ENCODE data around the gene PXK. TPM values are rescaled to one million over a fixed set of nuclear protein-coding genes. Genes with fewer than 3 reads are reported as not detected.

PXK gene
- total and polyA plus RNA-seq, 10 of the 15 experiments (the other 5 are each of a cell fraction or from before 2014, with no cell fraction given) = 8.4 to 38.0 (median 27.6) TPM

DNA sequence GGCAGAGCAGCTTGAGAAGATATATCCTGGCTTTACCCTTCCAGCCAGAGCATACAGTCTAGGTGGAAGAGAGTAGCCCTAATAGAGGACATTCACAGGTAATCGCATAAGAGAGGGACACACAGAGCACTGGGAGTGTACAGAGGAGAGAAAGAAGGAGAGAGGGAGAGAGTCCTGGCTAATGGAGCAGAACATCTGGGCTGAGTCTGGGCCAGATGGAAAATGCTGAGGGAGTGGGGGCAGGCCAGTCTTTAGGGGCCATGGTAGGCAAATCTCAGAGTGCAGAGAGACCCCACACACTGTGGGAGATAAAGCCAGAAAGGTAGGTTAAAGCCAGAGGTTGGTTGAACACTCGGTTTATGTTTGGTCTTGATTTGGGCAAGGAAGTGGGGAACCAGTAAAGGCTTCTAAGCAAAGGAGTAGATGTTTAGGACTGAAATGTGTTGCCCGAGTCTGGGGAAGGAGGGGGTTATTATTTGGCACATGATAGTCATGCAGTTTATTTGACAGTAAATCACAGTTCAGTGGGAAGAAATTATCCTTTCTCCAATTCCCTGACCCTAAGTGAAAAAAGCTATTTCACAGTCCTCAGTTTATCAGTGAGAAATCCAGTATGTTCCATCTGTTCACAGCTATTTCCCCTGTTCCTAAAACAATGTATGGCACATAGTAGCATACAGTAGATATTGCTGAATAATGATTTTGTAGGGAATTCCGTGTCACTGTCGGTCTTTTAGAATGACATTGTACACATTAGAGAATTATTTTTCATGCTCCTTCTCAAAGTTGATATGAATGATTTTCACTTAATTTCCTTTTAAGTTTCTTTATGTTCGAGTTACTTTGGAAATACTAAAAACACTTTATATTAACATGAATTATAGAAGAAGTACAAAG, 55.2 kb downstream of the PXK start:
- DNase-seq (ENCODE audit: low read depth, low spot score) (no peak), FAIRE-seq (no peak), ATAC-seq (no peak)
- CTCF ChIA-PET = interaction anchor here (0.5 to 2.2 kb wide), 6 partner anchors 23 to 823 kb away, joined by 3 to 5 read pairs (median 3); partner anchors contain the start of genes HTD2 and RPP14
- no peaks in the 10 kb centered on the region for H3K4me1 ChIP-seq (ENCODE audit: control insufficient read depth, insufficient read depth, low read length)
- no peaks in the 10 kb centered on the region for H3K9me3 ChIP-seq (replicated peaks; ENCODE audit: control insufficient read depth, insufficient read depth, low read length)
- POLR2A ChIA-PET = interaction anchor here (0.6 kb wide), 1 partner anchor 21 kb away, joined by 4 read pairs; no protein-coding TSS in a partner anchor
- H3K36me3 ChIP-seq (ENCODE audit: control insufficient read depth in 2 of 2, insufficient read depth in 2 of 2, low read length in 1 of 2) = peaks cover 0 to 4% of the 10 kb centered on the region in 2 experiments; a peak in 2 of 4 replicates
- H4K20me1 ChIP-seq (ENCODE audit: control insufficient read depth, insufficient read depth) = no peaks in the 10 kb centered on the region
- H3K27ac ChIP-seq (ENCODE audit: control insufficient read depth, insufficient read depth) = no peak overlapping the region
- in situ Hi-C loops (cut with MboI) (no loop called here), intact Hi-C loops (cut with micrococcal nuclease; ENCODE audit: unreplicated experiment) (no loop called here)
- H3K9ac ChIP-seq (ENCODE audit: control insufficient read depth, insufficient read depth, low read length) = no peak overlapping the region
- 63% methylated on average over 6 of the region's 6 CpGs for WGBS (ENCODE audit: insufficient coverage, insufficient replicate concordance, low lambda C conversion rate, missing lambda C conversion rate)
- RAD21 ChIA-PET (ENCODE audit: unreplicated experiment) = interaction anchor here (0.8 to 1.0 kb wide), 2 partner anchors 31 to 54 kb away, joined by 3 read pairs; no protein-coding TSS in a partner anchor
- no peak overlapping the region for H2AFZ ChIP-seq (ENCODE audit: control insufficient read depth, low read depth, low read length)
- no peak overlapping the region for H3K4me2 ChIP-seq (ENCODE audit: control insufficient read depth, insufficient read depth)
- no TSS peak for BruUV-seq (replicated peaks)
- H3K27me3 ChIP-seq (replicated peaks in 1 of 2; ENCODE audit: control insufficient read depth in 2 of 2, insufficient read depth in 2 of 2, low read length in 1 of 2) = no peaks in the 10 kb centered on the region
- H3K79me2 ChIP-seq (ENCODE audit: control insufficient read depth, insufficient read depth, low read length) = no peaks in the 10 kb centered on the region
- SMC1A ChIA-PET (ENCODE audit: uncharacterized antibody, unreplicated experiment) = interaction anchor here (1.1 to 1.7 kb wide), 3 partner anchors 29 to 54 kb away, joined by 3 to 5 read pairs (median 4); no protein-coding TSS in a partner anchor
- no peak overlapping the region for H3K4me3 ChIP-seq
- TF ChIP-seq JUNB (IDR thresholded peaks at IDR 0.05) (no peak), MYB (IDR thresholded peaks at IDR 0.05; ENCODE audit: borderline replicate concordance, low read depth, low read length) (no peak), POLR2AphosphoS5 (IDR thresholded peaks at IDR 0.05; ENCODE audit: low read length) (no peak), CBX3 (IDR thresholded peaks at IDR 0.05; ENCODE audit: borderline replicate concordance, low read depth) (no peak), IRF3 (IDR thresholded peaks at IDR 0.05) (no peak), MEF2B (IDR thresholded peaks at IDR 0.05; ENCODE audit: partially characterized antibody, poor library complexity, severe bottlenecking) (no peak), FOS (IDR thresholded peaks at IDR 0.05; ENCODE audit: borderline replicate concordance, extremely low read depth, insufficient read length) (no peak), MTA2 (IDR thresholded peaks at IDR 0.05; ENCODE audit: low read depth) (no peak), EP300 (IDR thresholded peaks at IDR 0.05; ENCODE audit: borderline replicate concordance in 1 of 2, control insufficient read depth in 1 of 2, low read depth in 2 of 2, low read length in 2 of 2) (no peak), ZBTB33 (IDR thresholded peaks at IDR 0.05) (no peak), ZZZ3 (IDR thresholded peaks at IDR 0.05; ENCODE audit: control insufficient read depth, insufficient read length, low read depth) (no peak), ZNF274 (IDR thresholded peaks at IDR 0.05; ENCODE audit: insufficient read depth, insufficient read length) (no peak)
- TF ChIP-seq, protein P1, sequence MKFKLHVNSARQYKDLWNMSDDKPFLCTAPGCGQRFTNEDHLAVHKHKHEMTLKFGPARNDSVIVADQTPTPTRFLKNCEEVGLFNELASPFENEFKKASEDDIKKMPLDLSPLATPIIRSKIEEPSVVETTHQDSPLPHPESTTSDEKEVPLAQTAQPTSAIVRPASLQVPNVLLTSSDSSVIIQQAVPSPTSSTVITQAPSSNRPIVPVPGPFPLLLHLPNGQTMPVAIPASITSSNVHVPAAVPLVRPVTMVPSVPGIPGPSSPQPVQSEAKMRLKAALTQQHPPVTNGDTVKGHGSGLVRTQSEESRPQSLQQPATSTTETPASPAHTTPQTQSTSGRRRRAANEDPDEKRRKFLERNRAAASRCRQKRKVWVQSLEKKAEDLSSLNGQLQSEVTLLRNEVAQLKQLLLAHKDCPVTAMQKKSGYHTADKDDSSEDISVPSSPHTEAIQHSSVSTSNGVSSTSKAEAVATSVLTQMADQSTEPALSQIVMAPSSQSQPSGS (IDR thresholded peaks at IDR 0.05; ENCODE audit: low read length) = no peak
- TF ChIP-seq, protein P2, sequence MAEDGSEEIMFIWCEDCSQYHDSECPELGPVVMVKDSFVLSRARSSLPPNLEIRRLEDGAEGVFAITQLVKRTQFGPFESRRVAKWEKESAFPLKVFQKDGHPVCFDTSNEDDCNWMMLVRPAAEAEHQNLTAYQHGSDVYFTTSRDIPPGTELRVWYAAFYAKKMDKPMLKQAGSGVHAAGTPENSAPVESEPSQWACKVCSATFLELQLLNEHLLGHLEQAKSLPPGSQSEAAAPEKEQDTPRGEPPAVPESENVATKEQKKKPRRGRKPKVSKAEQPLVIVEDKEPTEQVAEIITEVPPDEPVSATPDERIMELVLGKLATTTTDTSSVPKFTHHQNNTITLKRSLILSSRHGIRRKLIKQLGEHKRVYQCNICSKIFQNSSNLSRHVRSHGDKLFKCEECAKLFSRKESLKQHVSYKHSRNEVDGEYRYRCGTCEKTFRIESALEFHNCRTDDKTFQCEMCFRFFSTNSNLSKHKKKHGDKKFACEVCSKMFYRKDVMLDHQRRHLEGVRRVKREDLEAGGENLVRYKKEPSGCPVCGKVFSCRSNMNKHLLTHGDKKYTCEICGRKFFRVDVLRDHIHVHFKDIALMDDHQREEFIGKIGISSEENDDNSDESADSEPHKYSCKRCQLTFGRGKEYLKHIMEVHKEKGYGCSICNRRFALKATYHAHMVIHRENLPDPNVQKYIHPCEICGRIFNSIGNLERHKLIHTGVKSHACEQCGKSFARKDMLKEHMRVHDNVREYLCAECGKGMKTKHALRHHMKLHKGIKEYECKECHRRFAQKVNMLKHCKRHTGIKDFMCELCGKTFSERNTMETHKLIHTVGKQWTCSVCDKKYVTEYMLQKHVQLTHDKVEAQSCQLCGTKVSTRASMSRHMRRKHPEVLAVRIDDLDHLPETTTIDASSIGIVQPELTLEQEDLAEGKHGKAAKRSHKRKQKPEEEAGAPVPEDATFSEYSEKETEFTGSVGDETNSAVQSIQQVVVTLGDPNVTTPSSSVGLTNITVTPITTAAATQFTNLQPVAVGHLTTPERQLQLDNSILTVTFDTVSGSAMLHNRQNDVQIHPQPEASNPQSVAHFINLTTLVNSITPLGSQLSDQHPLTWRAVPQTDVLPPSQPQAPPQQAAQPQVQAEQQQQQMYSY (CRISPR knock-in tag; IDR thresholded peaks at IDR 0.05) = no peak
